ENCODE data around the gene ZDHHC5.

DNA sequence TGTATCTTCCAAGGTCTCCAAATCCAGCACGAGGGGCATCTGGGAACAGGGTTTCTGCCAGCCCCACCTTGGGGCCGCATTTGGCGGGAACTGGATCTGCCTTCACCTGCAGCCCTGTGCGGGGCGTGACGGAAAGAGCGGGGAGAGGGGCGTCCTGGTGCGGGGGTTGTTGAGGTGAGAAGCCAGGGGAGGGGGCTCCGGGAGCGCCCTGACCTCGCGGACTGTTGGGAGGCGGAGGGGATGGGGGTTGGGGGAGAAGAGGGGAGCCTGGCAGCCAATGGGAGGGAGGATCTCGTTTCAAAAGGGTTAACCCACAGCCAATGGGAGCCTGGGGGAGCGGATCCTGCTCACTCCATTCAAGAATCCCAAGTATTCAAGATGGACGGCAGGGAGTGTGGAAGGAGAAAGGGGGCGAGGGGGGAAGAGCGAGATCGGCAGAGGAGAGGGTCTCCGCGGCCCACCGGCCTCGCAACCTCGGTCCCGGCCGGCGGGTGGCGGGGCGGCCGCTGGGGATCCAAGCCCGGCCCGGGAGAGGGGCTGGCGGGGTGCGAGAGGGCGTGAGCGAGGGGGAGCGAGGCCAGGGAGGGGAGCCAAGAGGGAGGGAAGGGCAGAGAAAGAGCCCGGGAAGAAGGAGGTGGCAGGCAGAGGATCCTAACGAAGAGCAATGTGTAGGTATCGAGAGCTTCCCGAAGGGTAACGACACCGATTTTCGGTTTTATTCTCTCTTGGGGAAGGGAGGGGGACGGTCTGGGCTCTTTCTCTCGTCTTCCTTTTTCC is 29.7 kb upstream of the ZDHHC5 start:
- TF ChIP-seq, protein P1, sequence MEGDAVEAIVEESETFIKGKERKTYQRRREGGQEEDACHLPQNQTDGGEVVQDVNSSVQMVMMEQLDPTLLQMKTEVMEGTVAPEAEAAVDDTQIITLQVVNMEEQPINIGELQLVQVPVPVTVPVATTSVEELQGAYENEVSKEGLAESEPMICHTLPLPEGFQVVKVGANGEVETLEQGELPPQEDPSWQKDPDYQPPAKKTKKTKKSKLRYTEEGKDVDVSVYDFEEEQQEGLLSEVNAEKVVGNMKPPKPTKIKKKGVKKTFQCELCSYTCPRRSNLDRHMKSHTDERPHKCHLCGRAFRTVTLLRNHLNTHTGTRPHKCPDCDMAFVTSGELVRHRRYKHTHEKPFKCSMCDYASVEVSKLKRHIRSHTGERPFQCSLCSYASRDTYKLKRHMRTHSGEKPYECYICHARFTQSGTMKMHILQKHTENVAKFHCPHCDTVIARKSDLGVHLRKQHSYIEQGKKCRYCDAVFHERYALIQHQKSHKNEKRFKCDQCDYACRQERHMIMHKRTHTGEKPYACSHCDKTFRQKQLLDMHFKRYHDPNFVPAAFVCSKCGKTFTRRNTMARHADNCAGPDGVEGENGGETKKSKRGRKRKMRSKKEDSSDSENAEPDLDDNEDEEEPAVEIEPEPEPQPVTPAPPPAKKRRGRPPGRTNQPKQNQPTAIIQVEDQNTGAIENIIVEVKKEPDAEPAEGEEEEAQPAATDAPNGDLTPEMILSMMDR (IDR thresholded peaks at IDR 0.05; ENCODE audit: insufficient read depth, low read depth, low read length), result no peak
- TF ChIP-seq EZH2 (IDR thresholded peaks at IDR 0.05; ENCODE audit: insufficient read depth, low read length), result no peak

Data from astrocyte (in vitro differentiated cells and primary cell).